Measurements from ENCODE around the gene CALCOCO2. TPM values are rescaled to one million over a fixed set of nuclear protein-coding genes. Genes with fewer than 3 reads are reported as not detected.

The CALCOCO2 gene
- total and polyA plus RNA-seq, 7 donors: 90.4 to 198 (median 130) TPM

DNA sequence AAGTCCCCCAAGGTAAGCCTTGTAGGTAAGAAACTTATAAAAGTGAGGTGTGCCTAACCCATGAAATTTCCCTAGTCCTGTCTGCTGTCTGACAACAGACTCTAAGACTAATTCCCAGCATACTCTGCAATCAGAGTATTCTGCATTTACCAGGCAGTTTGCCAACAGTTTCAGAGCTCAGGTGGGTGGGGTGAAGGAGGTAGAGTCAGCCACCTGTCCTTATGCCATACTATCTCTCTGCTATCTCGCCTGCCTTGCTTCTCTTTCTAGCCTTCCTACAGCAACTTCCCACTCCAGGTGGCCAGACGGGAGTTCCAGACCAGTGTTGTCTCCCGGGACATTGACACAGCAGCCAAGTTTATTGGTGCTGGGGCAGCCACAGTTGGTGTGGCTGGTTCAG is 64.1 kb downstream of the CALCOCO2 start:
- Histone ChIP-seq H3K36me3 (peaks cover 0 to 38% (median 12%) of the 10 kb centered on the region in 4 donors), H3K4me1 (peaks cover 0 to 21% (median 17%) of the 10 kb centered on the region in 4 donors), H3K4me3 (no peak overlapping the region), H3K27ac (no peak overlapping the region), H3K9me3 (no peaks in the 10 kb centered on the region), H3K27me3 (no peaks in the 10 kb centered on the region)
- no peak for DNase-seq
- 24 to 78% methylated on average over 3 of the region's 3 CpGs for WGBS, 2 donors
- TF ChIP-seq, protein P1, sequence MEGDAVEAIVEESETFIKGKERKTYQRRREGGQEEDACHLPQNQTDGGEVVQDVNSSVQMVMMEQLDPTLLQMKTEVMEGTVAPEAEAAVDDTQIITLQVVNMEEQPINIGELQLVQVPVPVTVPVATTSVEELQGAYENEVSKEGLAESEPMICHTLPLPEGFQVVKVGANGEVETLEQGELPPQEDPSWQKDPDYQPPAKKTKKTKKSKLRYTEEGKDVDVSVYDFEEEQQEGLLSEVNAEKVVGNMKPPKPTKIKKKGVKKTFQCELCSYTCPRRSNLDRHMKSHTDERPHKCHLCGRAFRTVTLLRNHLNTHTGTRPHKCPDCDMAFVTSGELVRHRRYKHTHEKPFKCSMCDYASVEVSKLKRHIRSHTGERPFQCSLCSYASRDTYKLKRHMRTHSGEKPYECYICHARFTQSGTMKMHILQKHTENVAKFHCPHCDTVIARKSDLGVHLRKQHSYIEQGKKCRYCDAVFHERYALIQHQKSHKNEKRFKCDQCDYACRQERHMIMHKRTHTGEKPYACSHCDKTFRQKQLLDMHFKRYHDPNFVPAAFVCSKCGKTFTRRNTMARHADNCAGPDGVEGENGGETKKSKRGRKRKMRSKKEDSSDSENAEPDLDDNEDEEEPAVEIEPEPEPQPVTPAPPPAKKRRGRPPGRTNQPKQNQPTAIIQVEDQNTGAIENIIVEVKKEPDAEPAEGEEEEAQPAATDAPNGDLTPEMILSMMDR (IDR thresholded peaks at IDR 0.05): no peak
- TF ChIP-seq POLR2A (IDR thresholded peaks at IDR 0.05): no peak
- no peak for TF ChIP-seq EP300 (IDR thresholded peaks at IDR 0.05)
- TF ChIP-seq POLR2AphosphoS5 (IDR thresholded peaks at IDR 0.05): no peak
- intact Hi-C loops (cut with DNase I): no loop called here

DNA sequence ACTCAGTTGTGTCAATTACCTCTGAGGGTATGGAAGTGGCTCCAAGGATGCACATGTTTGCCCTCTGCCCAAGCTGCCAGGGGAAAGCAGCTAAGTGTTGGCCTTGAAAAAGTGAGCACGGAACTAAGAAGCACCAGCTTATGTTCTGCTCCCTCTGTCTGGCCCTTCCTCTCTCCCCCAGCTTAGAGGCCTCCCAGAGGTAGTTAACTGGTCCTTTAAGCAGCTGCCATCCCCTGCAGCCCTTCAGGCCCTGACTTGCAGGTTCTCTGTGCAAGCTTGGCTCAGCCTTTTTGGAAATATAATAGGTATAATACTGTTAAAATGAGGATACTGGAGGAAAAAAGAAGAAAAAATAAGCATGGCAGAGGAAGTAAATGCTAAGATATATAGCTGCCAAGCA is 70.4 kb downstream of the CALCOCO2 start:
- Histone ChIP-seq H3K9me3 (no peaks in the 10 kb centered on the region), H3K36me3 (peaks cover 0 to 18% (median 3%) of the 10 kb centered on the region in 4 donors), H3K27me3 (no peaks in the 10 kb centered on the region), H3K4me1 (no peaks in the 10 kb centered on the region), H3K4me3 (no peak overlapping the region), H3K27ac (no peak overlapping the region)
- 68 to 93% methylated on average over 1 of the region's 1 CpG for WGBS, 2 donors
- DNase-seq: no peak
- TF ChIP-seq, protein P1 (IDR thresholded peaks at IDR 0.05): no peak
- TF ChIP-seq POLR2A (IDR thresholded peaks at IDR 0.05) (no peak), POLR2AphosphoS5 (IDR thresholded peaks at IDR 0.05) (no peak), EP300 (IDR thresholded peaks at IDR 0.05) (no peak)
- intact Hi-C loops (cut with DNase I): loop anchor here (10.0 kb wide), 1 partner anchor 294 kb away; no protein-coding TSS in a partner anchor

DNA sequence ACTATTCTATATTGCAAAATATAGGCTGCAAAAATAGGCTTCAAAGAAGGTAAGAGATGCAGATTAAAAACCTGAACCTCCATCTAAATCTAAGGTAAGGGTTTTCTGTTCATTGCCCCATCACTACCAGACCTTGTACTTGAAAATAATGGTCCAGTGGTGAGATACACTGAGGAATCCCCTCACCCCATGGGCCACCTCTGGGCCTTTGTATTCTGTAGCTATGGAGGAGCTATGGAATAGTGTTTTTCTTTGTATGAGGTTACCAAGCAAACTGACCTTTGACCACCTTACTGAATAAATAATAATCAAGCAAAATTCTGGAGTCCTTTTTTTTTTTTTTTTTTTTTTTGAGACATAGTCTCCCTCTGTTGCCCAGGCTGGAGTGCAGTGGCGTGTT is 72.6 kb downstream of the CALCOCO2 start:
- H3K4me1 ChIP-seq: peaks cover 0 to 8% (median 6%) of the 10 kb centered on the region in 4 donors
- H3K27me3 ChIP-seq: no peaks in the 10 kb centered on the region
- TF ChIP-seq POLR2A (IDR thresholded peaks at IDR 0.05) (no peak), POLR2AphosphoS5 (IDR thresholded peaks at IDR 0.05) (no peak), EP300 (IDR thresholded peaks at IDR 0.05) (no peak)
- TF ChIP-seq, protein P1 (IDR thresholded peaks at IDR 0.05): no peak
- H3K4me3 ChIP-seq: no peak overlapping the region
- WGBS, 2 donors: 70 to 95% methylated on average over 1 of the region's 1 CpG
- H3K27ac ChIP-seq: no peak overlapping the region
- intact Hi-C loops (cut with DNase I): loop anchor here (10.0 kb wide), 1 partner anchor 291 kb away; no protein-coding TSS in a partner anchor
- no peak for DNase-seq
- H3K9me3 ChIP-seq: no peaks in the 10 kb centered on the region
- H3K36me3 ChIP-seq: peaks cover 0 to 2% (median 0%) of the 10 kb centered on the region in 4 donors

DNA sequence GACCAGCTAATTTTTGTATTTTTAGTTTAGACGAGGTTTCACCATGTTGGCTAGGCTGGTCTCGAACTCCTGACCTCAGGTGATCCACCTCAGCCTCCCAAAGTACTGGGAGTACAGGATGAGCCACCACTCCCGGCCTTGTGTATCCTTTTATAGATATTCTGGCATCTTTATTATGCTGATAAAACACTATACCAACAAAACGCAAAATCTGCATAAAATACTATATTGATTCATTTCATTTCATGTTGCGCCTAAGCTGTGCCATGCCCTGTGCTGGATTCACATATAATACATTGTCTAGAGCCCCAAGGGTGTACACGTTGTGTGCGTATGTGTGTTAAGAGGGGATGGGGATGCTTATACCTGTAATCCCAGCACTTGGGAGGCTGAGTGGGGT is 73.6 kb downstream of the CALCOCO2 start:
- DNase-seq: no peak
- no peak for TF ChIP-seq POLR2A (IDR thresholded peaks at IDR 0.05)
- no peak for TF ChIP-seq EP300 (IDR thresholded peaks at IDR 0.05)
- no peak for TF ChIP-seq POLR2AphosphoS5 (IDR thresholded peaks at IDR 0.05)
- TF ChIP-seq, protein P1 (IDR thresholded peaks at IDR 0.05): no peak
- intact Hi-C loops (cut with DNase I): loop anchor here (10.0 kb wide), 1 partner anchor 290 kb away; no protein-coding TSS in a partner anchor
- Histone ChIP-seq H3K9me3 (no peaks in the 10 kb centered on the region), H3K27ac (no peak overlapping the region), H3K4me1 (peaks cover 0 to 13% (median 10%) of the 10 kb centered on the region in 4 donors), H3K27me3 (no peaks in the 10 kb centered on the region), H3K4me3 (no peak overlapping the region), H3K36me3 (no peaks in the 10 kb centered on the region)
- WGBS, 2 donors: 71 to 90% methylated on average over 7 of the region's 7 CpGs

Measured in sigmoid colon (tissue), 7 donors.